BLaER1 treated with 17β-estradiol and CSF1 and Interleukin-3, amounts not matched to agents 10 nM and 100 nM (cell line): ENCODE results near the gene ADGRV1.
A peak's percentile ranks its signal among the peaks of the same experiment; 100 is the strongest.

Experiments used
- H3K27ac ChIP-seq, 11 experiments: shearing (Covaris generic); formaldehyde crosslinking; 2 replicates each; pipeline ENCODE4 v1.8.1; 2022
- H3K27me3 ChIP-seq, 11 experiments: shearing (Covaris generic); formaldehyde crosslinking; 2 replicates each; pipeline ENCODE4 v1.8.1; 2022
- H3K36me3 ChIP-seq, 11 experiments: shearing (Covaris generic); formaldehyde crosslinking; 2 replicates each; pipeline ENCODE4 v1.8.1; 2022
- H3K4me1 ChIP-seq, 10 experiments: shearing (Covaris generic); formaldehyde crosslinking; 2 replicates each; pipeline ENCODE4 v1.8.1; 2022
- H3K4me2 ChIP-seq, 11 experiments: shearing (Covaris generic); formaldehyde crosslinking; 2 replicates each; pipeline ENCODE4 v1.8.1; 2022
- H3K4me3 ChIP-seq, 10 experiments: shearing (Covaris generic); formaldehyde crosslinking; 2 replicates each; pipeline ENCODE4 v1.8.1; 2022
- H3K9ac ChIP-seq, 11 experiments: shearing (Covaris generic); formaldehyde crosslinking; 2 replicates each; pipeline ENCODE4 v1.8.1; 2022
- H3K9me3 ChIP-seq, 11 experiments: shearing (Covaris generic); formaldehyde crosslinking; replicated peaks in 1 of 11; 2 replicates each; pipeline ENCODE4 v1.8.1; 2022
- H4K20me1 ChIP-seq, 11 experiments: shearing (Covaris generic); formaldehyde crosslinking; 2 replicates each; pipeline ENCODE4 v1.8.1; 2022
- Cebpa-rat ChIP-seq, 11 experiments: shearing (Covaris generic); IDR thresholded peaks; 2 replicates each; pipeline ENCODE4 v1.8.1; 2022

Gene ADGRV1

GRCh38 chr5:90941002-90941720 lies 382.6 kb downstream of the ADGRV1 start:
- Histone ChIP-seq H4K20me1 (no peaks in the 10 kb centered on the region), H3K9me3 (no peaks in the 10 kb centered on the region), H3K27ac (no peak overlapping the region), H3K4me1 (peaks cover 0 to 20% (median 14%) of the 10 kb centered on the region in 10 experiments; a peak in 10 of 20 replicates), H3K36me3 (no peaks in the 10 kb centered on the region), H3K27me3 (no peaks in the 10 kb centered on the region), H3K4me3 (no peak overlapping the region), H3K4me2 (peak overlapping the region in 6 of 11 experiments; percentile 24 to 46 (median 32); a peak in 9 of 22 replicates), H3K9ac (no peak overlapping the region)
- no peak for TF ChIP-seq Cebpa-rat (IDR thresholded peaks at IDR 0.05)

GRCh38 chr5:90944116-90944515 lies 385.5 kb downstream of the ADGRV1 start:
- Histone ChIP-seq H3K9me3 (no peaks in the 10 kb centered on the region), H3K27me3 (no peaks in the 10 kb centered on the region), H4K20me1 (no peaks in the 10 kb centered on the region), H3K4me2 (no peak overlapping the region), H3K9ac (no peak overlapping the region), H3K4me3 (no peak overlapping the region), H3K4me1 (peaks cover 0 to 20% (median 14%) of the 10 kb centered on the region in 10 experiments; a peak in 10 of 20 replicates), H3K36me3 (no peaks in the 10 kb centered on the region), H3K27ac (no peak overlapping the region)
- no peak for TF ChIP-seq Cebpa-rat (IDR thresholded peaks at IDR 0.05)

- no peaks in the 10 kb centered on the region for H4K20me1 ChIP-seq
- no peak for TF ChIP-seq Cebpa-rat (IDR thresholded peaks at IDR 0.05)
- H3K27me3 ChIP-seq: no peaks in the 10 kb centered on the region
- no peak overlapping the region for H3K4me2 ChIP-seq
- no peaks in the 10 kb centered on the region for H3K36me3 ChIP-seq
- no peak overlapping the region for H3K4me3 ChIP-seq
- no peak overlapping the region for H3K9ac ChIP-seq
- no peak overlapping the region for H3K27ac ChIP-seq
- no peaks in the 10 kb centered on the region for H3K4me1 ChIP-seq
- no peaks in the 10 kb centered on the region for H3K9me3 ChIP-seq
These were observed 389.1 kb downstream of the ADGRV1 start for GRCh38 chr5:90947667-90948066.

GRCh38 chr5:90948969-90949368 lies 390.4 kb downstream of the ADGRV1 start:
- H3K9me3 ChIP-seq: no peaks in the 10 kb centered on the region
- no peaks in the 10 kb centered on the region for H3K4me1 ChIP-seq
- H3K27ac ChIP-seq: no peak overlapping the region
- H3K4me3 ChIP-seq: no peak overlapping the region
- H4K20me1 ChIP-seq: no peaks in the 10 kb centered on the region
- no peaks in the 10 kb centered on the region for H3K36me3 ChIP-seq
- H3K9ac ChIP-seq: no peak overlapping the region
- no peak overlapping the region for H3K4me2 ChIP-seq
- H3K27me3 ChIP-seq: no peaks in the 10 kb centered on the region
- no peak for TF ChIP-seq Cebpa-rat (IDR thresholded peaks at IDR 0.05)

- Histone ChIP-seq H3K27me3 (no peaks in the 10 kb centered on the region), H3K9me3 (no peaks in the 10 kb centered on the region), H4K20me1 (no peaks in the 10 kb centered on the region), H3K27ac (no peak overlapping the region), H3K4me1 (no peaks in the 10 kb centered on the region), H3K9ac (no peak overlapping the region), H3K36me3 (no peaks in the 10 kb centered on the region), H3K4me2 (no peak overlapping the region), H3K4me3 (no peak overlapping the region)
- TF ChIP-seq Cebpa-rat (IDR thresholded peaks at IDR 0.05): no peak
These were observed 391.1 kb downstream of the ADGRV1 start for GRCh38 chr5:90949469-90950358.

- no peak overlapping the region for H3K27ac ChIP-seq
- H3K4me2 ChIP-seq: no peak overlapping the region
- no peaks in the 10 kb centered on the region for H4K20me1 ChIP-seq
- H3K9ac ChIP-seq: no peak overlapping the region
- H3K9me3 ChIP-seq: no peaks in the 10 kb centered on the region
- TF ChIP-seq Cebpa-rat (IDR thresholded peaks at IDR 0.05): no peak
- no peaks in the 10 kb centered on the region for H3K27me3 ChIP-seq
- peaks cover 0 to 7% (median 5%) of the 10 kb centered on the region in 10 experiments; a peak in 5 of 20 replicates for H3K4me1 ChIP-seq
- H3K4me3 ChIP-seq: no peak overlapping the region
- H3K36me3 ChIP-seq: no peaks in the 10 kb centered on the region
These were observed 396.5 kb downstream of the ADGRV1 start for GRCh38 chr5:90955001-90955635.

- TF ChIP-seq Cebpa-rat (IDR thresholded peaks at IDR 0.05): no peak
- H4K20me1 ChIP-seq: no peaks in the 10 kb centered on the region
- H3K36me3 ChIP-seq: no peaks in the 10 kb centered on the region
- peaks cover 0 to 7% (median 5%) of the 10 kb centered on the region in 10 experiments; a peak in 5 of 20 replicates for H3K4me1 ChIP-seq
- no peak overlapping the region for H3K9ac ChIP-seq
- H3K4me2 ChIP-seq: peak overlapping the region in 2 of 11 experiments; percentile 5 to 24; a peak in 1 of 22 replicates
- no peaks in the 10 kb centered on the region for H3K27me3 ChIP-seq
- no peaks in the 10 kb centered on the region for H3K9me3 ChIP-seq
- H3K4me3 ChIP-seq: no peak overlapping the region
- no peak overlapping the region for H3K27ac ChIP-seq
These were observed 398.0 kb downstream of the ADGRV1 start for GRCh38 chr5:90956511-90957097.

GRCh38 chr5:90957906-90958305 lies 399.3 kb downstream of the ADGRV1 start:
- no peak overlapping the region for H3K4me2 ChIP-seq
- H3K27me3 ChIP-seq: no peaks in the 10 kb centered on the region
- no peaks in the 10 kb centered on the region for H3K36me3 ChIP-seq
- H4K20me1 ChIP-seq: no peaks in the 10 kb centered on the region
- H3K27ac ChIP-seq: no peak overlapping the region
- peaks cover 0 to 7% (median 5%) of the 10 kb centered on the region in 10 experiments; a peak in 5 of 20 replicates for H3K4me1 ChIP-seq
- no peaks in the 10 kb centered on the region for H3K9me3 ChIP-seq
- no peak overlapping the region for H3K9ac ChIP-seq
- no peak for TF ChIP-seq Cebpa-rat (IDR thresholded peaks at IDR 0.05)
- no peak overlapping the region for H3K4me3 ChIP-seq

- Histone ChIP-seq H4K20me1 (no peaks in the 10 kb centered on the region), H3K27ac (no peak overlapping the region), H3K9ac (no peak overlapping the region), H3K4me1 (peaks cover 0 to 7% (median 5%) of the 10 kb centered on the region in 10 experiments; a peak in 5 of 20 replicates), H3K9me3 (no peaks in the 10 kb centered on the region), H3K27me3 (no peaks in the 10 kb centered on the region), H3K36me3 (no peaks in the 10 kb centered on the region), H3K4me3 (no peak overlapping the region), H3K4me2 (no peak overlapping the region)
- no peak for TF ChIP-seq Cebpa-rat (IDR thresholded peaks at IDR 0.05)
These were observed 400.7 kb downstream of the ADGRV1 start for GRCh38 chr5:90959262-90959661.
